GM21737 (cell line): ENCODE measurements around the gene TRIM33.
"Not testable (repeated sequence)": the region's sequence is repeated elsewhere in the genome, so short reads cannot be mapped to it uniquely, and the experiment has no call there.

ENCODE experiments used
- ATAC-seq: cut with Tn5 transposase; IDR thresholded peaks from one replicate; pipeline ENCODE4 v1.9.1; 2021; ENCODE audit warnings: mild to moderate bottlenecking, moderate library complexity; ENCODE audit not compliant: unreplicated experiment

TRIM33 gene

DNA sequence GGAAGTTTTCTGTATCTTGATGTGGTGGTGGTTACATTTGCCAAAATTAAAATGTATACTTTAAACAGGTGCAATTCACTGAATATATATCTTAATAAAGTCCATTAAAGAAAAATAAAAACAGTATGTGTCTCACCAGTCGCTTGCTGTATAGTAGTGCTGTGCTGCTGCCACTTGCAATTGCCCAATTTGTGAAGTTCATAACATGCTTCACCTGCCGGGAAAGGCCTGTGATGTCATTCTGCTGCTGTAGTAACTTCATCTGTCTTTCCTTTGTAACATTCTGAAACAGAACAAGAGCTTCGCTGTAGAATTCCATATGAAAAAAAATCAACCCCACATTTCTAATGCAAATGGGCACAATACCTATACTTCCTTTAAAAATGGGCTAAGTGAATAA, 83.4 kb downstream of the TRIM33 start:
- ATAC-seq = no peak

DNA sequence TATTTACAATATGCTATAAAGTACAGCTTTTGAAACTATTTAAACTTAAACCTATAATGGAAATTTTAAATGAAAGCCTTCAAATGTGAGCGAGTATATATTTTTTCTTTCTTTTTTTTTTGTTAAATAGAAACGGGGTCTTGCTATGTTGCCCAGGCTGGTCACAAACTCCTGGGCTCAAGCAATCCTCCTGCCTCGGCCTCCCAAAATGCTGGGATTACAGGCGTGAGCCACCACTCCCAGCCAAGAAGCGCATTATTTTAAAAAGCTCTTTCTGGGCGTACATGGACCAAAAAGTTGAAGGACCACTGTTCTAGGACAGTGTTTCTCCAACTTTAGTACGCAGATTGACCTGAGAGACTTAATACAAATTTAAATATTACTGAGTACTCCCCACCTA, 87.5 kb downstream of the TRIM33 start:
- no peak for ATAC-seq

DNA sequence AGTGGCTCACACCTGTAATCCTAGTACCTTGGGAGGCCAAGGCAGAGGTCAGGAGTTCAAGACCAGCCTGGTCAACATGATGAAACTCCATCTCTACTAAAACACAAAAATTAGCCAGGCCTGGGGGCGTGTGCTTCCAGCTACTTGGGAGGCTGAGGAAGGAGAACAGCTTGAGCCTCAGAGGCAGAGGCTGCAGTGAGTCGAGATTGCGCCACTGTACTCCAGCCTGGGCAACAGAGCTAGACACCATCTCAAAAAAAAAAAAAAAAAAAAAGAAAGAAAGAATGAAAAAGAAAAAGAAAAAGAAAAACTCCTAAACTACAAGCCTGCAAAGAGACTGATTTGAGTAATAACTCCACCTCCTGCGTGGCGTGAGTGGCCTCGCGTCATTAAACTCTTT, 92.1 kb downstream of the TRIM33 start:
- not testable (repeated sequence) for ATAC-seq

DNA sequence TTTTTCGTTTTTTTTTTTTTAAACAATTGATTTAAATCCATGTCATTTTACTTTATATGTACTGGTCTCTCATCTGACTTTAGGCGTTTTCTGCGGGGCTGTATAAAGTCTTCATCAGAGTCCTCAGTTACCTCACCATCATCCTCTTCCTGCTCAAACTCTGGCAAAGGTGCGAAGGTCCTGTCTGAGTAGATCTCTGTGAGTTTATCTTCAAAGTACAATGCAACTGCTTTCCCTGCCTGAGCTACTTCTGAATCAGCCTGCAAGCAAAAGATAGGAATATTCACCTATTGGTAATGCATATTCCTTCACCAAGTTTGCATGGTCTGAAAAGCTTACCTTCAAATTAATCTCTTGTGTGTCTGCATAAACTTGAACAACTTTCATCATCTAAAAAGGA, 113.4 kb downstream of the TRIM33 start:
- ATAC-seq = no peak

DNA sequence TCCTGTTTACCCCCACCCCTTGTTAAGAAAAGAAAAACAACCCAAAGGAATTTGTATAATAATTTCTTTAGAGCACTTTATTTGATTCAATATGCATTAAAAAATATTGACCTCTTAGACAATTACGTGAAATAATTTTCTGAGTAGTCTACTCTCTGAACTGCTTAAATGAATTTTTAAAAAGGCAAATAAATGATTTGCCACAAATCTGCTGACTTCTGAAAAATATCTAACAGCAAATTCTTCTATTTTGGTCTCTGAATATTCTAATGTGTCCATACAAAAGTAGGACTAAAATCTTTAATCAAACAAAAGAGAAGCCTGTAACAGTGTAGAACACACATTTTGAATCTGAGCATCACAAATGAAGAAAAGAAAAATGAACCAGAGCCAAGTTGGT, 115.1 kb downstream of the TRIM33 start:
- no peak for ATAC-seq

DNA sequence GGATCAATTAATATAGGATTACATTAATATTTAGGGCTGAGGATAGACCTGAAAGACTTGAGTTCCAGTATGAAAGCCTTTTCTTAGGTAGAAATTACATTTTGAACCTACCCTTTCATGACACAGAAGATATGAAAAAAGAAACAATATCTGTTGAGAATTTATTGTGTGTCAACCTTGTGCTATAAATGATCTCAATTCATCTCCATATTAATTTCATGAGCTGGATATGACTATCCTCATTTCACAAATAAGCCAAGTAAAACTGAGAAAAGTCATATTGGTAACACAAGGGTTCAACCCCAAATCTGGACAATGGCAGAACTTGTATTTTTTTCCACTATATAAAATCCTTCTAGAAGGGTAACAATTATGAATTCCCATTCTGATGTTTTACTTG, 120.0 kb downstream of the TRIM33 start:
- no peak for ATAC-seq

DNA sequence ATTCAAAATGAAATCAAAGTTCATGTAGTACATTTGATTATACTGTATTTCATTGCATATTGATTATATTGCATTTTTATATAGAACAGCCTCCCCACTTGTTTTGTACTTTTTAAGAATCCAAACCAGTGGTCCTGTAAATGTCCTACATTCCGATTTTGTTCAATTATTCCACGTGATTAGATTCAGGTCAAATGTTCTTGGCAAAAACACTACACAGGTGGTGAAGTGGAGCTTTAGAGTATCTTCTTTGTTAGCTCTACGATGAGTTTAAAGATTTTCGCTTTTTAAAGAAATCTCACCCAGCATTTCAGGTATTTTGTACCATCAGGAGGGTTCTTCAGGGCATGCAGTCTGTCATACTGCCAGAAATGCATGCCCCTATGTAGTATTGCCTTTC, 120.6 kb downstream of the TRIM33 start:
- no peak for ATAC-seq

DNA sequence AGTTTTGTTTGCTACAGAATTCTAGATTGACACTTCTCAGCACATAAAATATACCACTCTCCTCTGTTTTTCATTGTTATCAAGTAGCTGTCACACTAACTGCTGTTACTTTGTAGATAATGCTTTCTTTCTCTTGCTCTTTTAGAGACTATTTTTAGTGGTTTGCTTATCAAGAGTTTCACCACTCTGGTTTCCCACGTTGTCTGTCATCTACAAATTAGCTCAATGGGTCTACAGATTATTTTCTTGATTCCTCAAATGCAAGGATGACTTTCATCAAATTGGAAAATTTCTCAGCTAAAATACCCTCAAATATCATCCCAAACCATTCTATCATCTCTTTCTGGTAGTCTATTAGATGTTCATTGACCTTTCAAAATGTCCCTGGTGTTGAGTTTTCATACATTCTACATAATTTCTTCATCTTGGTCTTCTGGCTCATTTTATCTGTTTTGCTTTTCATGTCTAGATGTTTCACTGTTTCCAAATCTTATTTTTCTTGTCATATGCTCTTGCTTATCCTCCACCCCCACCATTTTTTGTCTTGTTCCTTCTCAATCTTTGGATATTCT, 122.5 kb downstream of the TRIM33 start:
- ATAC-seq = no peak

DNA sequence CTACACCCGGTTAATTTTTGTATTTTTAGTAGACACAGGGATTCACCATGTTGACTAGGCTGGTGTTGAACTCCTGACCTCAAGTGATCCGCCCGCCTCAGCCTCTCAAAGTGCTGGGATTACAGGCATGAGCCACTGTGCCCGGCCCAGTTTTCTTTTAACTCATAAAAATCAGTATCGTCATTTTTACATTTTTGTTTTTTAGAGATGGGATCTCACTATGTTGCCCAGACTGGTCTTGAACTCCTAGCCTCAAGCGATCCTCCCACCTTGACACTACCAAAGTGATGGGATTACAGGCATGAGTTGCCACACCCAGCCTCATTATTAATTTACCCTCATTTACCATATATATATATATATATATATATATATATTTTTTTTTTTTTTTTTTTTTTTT, 123.4 kb downstream of the TRIM33 start:
- ATAC-seq = not testable (repeated sequence)

DNA sequence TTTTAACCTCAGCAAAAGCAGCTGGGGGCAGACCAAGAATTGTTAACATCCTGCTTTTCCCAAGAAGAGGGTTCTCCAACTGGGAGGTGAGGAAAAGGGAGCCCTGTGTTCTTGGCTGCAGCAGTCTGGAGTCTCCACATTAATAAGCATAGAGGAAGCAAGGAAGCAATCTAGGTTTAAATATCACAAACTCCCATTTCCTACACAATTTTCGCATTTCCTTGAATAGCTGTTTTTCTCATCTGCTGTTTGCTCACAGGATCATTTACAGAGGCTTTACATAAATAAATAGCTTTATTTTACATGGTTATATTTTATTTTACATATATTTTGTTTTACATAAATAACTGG, 124.0 kb downstream of the TRIM33 start:
- ATAC-seq = no peak

DNA sequence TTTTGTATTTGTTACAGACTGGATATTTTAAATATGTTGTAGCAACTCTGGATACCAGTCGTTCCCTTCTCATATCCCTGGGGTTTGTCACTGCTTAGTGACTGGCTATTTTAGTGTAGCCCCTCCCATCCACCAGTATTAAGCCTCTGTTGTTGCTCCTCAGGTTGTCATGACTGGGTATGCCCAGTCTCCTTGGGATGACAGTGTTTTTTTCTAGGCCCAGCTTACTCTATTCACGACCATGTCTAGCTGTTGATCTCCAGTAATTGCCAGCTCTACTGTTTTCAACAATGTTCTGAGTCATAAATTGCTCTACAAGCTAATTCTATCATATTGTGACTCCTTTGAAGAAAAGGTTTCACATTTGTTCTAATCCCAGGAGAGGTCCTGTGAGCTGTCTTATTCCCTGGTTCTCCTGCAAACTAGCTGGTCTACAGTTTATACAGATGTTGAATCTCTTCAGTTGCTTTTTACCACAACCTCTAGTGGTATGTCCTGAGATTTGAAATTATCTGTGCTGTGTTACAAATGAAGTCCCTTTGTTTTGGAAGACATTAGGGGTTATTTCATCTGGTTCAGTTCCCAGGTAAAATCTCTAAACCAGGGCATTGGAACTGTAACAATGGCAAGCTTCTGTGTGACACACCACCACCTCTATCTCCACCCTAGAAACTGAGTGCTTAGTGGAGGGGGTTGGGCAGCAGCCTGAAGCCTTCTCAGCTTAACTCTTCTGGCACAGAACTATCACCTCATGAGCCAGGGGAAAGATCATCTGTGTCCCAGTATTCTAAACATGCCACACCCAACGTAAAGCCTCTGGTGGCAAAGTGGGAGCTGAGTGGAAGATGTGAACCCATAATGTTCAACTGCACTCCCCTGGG, 124.6 kb downstream of the TRIM33 start:
- no peak for ATAC-seq

DNA sequence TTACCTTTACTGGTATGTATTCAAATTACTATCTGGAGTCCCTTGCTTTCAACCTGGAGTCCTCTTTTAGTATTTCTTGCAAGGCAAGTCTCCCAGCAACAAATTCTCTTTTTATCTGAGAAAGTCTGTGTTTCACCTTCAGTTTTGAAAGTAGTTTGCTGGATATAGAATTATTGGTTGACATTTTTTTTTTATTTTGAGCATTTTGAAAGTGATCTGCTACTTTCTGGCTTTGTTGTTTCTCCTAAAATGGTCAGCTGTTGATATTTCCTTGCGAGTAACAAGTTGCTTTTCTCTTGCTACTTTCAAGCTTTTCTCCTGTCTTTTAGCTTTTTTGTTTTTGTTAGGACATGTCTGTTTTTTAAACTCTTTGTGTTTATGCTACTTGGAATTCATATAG, 126.1 kb downstream of the TRIM33 start:
- ATAC-seq = no peak

DNA sequence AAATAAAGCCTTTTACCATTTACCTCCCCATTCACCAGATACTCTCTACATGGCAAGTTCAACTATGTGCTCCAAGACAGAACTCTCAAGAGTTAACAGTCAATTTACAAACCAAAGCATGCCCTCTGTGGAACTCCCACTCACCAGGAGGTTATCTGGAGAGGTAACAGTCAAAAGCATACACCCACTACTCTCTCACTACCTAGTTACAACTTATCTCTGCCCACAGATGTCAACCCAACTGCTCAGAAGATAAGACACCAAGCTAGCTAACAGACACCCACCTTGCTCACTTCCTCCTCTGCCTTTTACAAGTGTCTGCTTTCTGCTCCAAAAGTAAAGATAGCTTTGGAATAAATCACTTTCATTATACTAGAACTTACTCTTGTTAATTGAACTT, 131.0 kb downstream of the TRIM33 start:
- no peak for ATAC-seq

DNA sequence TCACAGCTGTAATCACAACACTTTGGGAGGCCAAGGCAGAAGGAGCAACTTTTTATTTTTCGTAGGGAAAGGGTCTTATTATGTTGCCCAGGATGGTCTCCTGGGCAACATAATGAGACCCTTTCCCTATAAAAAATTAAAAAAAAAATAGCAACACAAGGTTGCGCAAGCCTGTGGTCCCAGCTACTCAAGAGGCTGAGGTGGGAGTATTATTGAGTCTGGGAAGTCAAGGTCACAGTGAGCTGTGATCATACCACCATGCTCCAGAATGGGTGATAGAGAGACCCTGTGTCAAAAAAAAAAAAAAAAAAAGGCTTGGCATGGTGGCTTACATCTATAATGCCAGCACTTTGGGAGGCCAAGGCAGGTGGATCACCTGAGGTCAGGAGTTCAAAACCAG, 131.6 kb downstream of the TRIM33 start:
- no peak for ATAC-seq

DNA sequence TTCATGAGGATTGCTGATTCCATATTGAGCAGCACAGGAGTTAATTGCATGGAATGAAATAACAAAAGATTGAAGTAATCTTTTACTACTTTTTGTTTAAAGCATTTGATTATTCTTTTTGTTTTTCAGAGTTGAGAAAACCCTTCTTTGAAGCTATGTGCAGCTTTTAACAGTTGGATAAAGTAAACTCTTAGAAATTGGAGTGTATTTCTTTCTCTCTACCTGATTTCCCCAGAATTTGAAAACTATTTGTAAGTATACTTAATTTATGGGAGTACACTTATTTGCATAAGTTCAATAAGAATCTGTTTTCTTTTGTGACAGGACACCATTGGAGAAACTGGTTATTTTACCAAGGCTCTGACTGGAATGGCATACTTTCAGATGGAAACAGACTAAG, 133.6 kb downstream of the TRIM33 start:
- ATAC-seq = no peak

DNA sequence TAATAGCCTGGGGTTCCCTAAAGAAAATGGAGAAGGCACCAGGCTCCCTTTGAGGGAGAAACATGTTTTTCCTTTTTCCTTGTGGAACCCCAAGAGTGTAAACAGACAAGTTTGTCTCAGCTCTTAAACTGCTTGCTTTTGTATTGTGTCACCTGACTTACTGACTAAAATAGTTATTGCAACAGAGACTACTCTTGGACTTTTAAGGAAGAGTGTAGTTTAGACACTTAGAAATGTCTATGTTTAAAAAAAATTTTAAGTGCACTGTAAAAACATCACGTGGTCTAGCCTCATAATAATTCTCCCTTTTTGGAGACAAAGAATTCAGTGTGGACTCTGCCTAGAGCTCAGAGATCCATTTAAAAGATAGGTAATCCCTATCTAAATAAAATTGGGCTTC, 141.1 kb downstream of the TRIM33 start:
- no peak for ATAC-seq

DNA sequence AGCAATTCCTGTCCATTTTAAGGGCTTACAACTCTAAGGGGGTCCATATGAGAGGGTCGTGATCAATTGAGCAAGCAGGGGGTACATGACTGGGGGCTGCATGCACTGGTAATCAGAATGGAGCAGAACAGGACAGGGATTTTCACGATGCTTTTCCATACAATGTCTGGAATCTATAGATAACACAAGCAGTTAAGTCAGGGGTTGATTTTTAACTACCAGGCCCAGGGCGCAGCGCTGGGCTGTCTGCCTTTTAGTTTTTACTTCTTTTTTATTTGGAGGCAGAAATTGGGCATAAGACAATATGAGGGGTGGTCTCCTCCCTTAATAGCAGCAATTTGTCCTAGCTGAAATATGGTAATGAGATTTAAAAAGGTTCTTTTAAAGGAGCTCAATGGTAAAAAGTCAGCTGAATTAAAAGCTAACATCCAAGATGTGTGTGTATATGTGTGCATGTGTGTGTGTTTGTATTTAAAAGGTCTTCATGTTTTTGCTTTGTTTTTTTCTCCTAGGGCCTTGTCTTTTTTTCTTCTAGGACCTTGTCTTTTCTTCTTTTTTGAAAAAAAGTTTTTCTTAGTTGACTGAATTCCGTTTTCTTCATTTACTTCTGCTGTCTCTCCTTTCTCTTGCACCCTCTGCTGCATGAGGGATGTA, 141.6 kb downstream of the TRIM33 start:
- not testable (repeated sequence) for ATAC-seq

DNA sequence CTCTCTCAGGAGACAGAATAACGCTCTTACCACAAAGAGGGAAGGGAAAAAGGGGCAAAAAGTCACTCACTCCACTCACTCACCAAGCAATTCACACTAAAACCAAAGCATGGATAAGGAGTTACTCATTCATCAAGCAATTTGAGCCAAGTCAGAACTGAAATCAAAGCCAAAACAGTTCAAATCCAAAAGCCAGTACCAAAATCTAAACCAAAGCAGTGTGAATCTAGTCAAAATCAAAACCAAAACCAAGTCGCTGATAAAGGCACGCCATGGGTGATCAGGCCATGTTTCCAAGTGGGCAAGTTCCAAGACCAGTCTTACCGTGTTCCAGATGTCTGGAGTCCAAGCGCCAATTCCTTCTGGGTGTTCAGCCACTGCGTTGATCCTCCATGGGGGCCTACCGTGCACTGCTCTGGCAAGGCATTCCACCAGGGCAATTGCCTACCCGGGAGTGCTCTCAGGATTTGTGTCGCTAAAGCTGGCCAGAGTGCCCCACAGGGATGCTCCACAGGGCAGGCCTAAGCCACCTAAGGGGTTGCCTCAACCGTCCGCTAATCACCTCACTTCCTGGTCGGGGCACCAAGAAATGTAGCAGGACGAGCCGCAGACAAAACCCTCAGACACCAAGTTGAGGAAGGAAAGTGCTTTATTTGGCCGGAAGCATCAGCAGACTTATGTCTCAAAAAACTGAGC, 142.3 kb downstream of the TRIM33 start:
- no peak for ATAC-seq

DNA sequence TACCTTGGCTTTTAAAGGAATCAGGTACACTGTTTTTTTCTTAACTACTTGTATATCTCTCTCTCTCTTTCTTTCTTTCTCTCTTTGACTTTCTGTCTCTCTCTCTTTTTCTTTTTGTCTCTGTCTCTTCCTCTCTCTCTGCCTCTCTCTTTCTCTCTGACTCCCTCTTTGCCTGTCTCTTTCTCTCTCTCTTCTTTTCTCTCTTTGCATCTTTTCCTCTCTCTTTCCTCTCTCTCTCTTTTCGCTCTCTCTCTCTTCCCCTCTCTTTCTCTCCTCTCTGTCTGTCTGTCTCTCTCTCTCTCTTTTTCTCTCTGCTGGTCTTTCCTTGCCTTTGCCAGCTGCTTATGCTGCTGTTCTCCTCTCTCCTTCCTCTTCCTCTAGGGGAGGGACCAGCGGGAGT, 143.2 kb downstream of the TRIM33 start:
- ATAC-seq = no peak

DNA sequence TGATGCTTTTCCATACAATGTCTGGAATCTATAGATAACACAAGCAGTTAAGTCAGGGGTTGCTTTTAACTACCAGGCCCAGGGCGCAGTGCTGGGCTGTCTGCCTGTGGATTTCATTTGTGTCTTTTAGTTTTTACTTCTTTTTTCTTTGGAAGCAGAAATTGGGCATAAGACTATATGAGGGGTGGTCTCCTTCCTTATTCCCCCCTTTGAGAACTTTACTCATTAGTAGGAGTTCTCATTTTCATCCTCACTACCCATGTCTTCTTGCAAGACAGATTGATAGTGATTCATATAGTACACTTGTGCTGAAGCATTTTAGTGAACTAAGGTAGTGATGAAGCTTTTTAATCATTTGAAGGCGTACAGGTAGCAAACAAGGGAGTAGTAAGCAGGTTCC, 147.8 kb downstream of the TRIM33 start:
- ATAC-seq = not testable (repeated sequence)

DNA sequence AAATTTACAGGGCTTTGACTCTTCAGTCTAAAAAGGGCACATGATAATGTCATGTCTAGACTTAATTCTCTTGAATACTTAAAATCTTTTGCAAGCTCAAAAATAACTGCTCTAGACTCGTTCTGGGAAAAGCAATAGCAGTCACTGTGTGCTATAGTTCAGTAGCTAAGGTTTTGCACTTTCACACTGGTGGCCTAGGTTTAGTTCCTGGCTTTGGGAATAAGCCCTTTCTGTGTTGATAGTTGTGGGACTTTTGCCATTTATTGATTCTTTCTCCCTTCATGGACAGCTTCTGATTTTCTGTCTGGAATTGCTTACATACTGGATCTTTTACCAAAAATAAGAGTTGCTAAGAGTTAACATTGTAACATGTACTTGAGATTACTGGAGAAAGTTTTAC, 151.2 kb downstream of the TRIM33 start:
- ATAC-seq = no peak

DNA sequence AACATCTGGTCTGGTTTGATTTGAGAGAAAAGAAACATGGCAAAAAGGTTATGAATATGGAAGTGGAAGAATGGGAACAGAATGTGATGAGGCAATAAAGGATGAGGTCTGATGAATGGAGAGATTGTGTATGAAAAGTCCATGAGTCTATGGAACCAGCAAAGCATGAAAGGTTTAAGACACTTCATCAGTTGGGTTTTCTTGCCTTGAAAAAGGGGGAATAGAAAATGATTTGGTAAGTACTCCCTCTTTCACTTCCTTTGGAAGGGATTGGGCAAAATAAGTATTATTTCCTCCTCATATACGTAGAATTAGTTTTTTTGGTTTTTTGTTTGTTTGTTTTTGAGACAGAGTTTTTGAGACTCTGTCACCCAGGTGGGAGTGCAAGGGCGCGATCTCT, 155.8 kb downstream of the TRIM33 start:
- no peak for ATAC-seq
